Esophagus squamous epithelium (tissue), 4 donors: ENCODE results near the gene NOSTRIN.

Source experiments
- CTCF ChIP-seq, 6 experiments: fragments of 450-650 bp in 4 of 6; fragments of 200-600 bp in 2 of 6; sonication (generic) in 2 of 6; IDR thresholded peaks; one replicate each; pipeline ENCODE4 v1.5.1; 2016 to 2019; ENCODE audit warnings: antibody characterized with exemption in 6 of 6, mild to moderate bottlenecking in 4 of 6, moderate library complexity in 4 of 6
- POLR2A ChIP-seq, 4 donors: fragments of 450-650 bp; IDR thresholded peaks; one replicate each; pipeline ENCODE4 v1.6.1; 2017; ENCODE audit warnings: antibody characterized with exemption in 4 of 4, mild to moderate bottlenecking in 4 of 4, moderate library complexity in 3 of 4

- TF ChIP-seq CTCF (IDR thresholded peaks at IDR 0.05) (no peak), POLR2A (IDR thresholded peaks at IDR 0.05) (no peak)
Observed at GRCh38 chr2:168831662-168832061, 29.2 kb downstream of the NOSTRIN start.
